ENCODE data around the gene S100P.
A peak's percentile ranks its signal among the peaks of the same experiment; 100 is the strongest.

S100P gene

GRCh38 chr4:6697131-6697530 is 3.5 kb downstream of the S100P start:
- DNase-seq (ENCODE audit: low read depth in 2 of 2) = no peak

- DNase-seq (ENCODE audit: low read depth in 2 of 2) = no peak
These were observed 5.7 kb downstream of the S100P start for GRCh38 chr4:6699388-6699787.

DNA sequence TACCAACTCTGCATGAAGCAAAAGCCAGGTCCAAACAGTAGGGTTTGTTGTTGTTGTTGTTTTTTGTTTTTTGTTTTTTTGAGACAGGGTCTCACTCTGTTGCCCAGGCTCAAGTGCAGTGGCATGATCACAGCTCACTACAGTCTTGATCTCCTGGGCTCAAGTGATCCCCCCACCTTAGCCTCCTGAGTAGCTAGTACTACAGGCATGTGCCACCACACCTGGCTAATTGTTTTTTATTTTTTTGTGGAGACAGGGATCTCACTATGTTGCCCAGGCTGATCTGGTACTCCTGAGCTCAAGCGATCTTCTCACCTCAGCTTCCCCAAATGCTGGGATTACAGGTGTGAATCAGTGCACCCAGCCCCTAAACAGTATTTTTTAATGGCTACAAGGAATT is 6.2 kb downstream of the S100P start:
- no peak for DNase-seq (ENCODE audit: low read depth in 2 of 2)

DNA sequence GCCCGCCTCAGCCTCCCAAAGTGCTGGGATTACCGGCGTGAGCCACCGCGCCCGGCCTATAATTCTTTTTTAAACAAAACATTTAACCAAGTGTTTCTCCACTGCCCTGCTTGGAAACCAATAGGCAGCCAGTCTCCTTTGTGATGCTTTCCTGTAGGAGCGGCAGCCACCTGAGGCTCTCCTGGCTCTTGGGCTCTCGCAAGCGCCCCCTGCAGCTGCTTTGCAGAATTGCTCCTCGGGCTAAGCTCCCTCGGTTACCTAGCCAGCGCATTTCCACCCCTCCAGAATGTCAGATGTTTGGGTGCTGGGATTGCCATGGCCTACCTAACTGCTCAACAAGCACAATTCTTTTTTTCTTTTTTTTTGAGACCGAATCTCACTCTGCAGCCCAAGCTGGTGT is 7.7 kb downstream of the S100P start:
- no peak for DNase-seq (ENCODE audit: low read depth in 2 of 2)

DNA sequence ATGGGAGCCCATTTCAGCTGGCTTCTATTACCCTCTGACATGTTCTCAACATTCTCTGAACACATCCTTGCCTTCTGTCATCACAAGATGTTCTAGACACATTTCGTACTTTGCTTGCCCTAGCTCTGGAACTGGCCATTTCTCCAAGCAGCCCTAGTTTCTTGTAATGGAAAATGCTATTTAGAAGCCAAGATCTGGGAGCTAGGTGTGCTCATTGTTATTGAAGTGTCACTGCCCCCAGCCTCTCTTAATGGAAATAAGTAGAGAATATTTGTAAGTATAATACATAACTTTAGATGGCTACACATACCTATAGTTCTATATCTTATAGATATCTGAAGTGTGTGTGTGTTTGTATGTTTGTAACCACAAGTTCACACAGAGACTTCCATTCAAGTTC is 9.1 kb downstream of the S100P start:
- no peak for DNase-seq (ENCODE audit: low read depth in 2 of 2)

GRCh38 chr4:6703786-6704185 is 10.1 kb downstream of the S100P start:
- DNase-seq (ENCODE audit: low read depth in 2 of 2) = no peak

GRCh38 chr4:6705646-6706045 is 12.0 kb downstream of the S100P start:
- DNase-seq (ENCODE audit: low read depth in 2 of 2) = no peak

DNA sequence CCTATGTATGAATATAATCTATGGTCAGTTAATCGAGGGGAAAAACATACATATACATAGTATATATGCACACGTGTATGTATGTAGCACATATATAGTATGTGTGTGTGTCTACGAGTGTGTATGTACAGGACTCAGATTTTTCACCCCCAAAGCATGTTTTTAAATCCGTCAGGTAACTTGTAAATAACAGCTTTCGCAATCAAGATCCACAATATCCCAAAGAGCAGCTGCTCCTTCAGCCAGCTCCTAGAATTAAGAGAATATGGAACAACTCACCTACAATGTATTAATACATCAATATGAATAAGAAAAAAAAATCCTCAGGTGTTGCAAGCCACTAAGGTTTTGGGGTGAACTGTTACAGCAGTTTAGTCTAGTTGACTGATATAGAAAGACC is 12.5 kb downstream of the S100P start:
- DNase-seq (ENCODE audit: low read depth in 2 of 2) = no peak

DNA sequence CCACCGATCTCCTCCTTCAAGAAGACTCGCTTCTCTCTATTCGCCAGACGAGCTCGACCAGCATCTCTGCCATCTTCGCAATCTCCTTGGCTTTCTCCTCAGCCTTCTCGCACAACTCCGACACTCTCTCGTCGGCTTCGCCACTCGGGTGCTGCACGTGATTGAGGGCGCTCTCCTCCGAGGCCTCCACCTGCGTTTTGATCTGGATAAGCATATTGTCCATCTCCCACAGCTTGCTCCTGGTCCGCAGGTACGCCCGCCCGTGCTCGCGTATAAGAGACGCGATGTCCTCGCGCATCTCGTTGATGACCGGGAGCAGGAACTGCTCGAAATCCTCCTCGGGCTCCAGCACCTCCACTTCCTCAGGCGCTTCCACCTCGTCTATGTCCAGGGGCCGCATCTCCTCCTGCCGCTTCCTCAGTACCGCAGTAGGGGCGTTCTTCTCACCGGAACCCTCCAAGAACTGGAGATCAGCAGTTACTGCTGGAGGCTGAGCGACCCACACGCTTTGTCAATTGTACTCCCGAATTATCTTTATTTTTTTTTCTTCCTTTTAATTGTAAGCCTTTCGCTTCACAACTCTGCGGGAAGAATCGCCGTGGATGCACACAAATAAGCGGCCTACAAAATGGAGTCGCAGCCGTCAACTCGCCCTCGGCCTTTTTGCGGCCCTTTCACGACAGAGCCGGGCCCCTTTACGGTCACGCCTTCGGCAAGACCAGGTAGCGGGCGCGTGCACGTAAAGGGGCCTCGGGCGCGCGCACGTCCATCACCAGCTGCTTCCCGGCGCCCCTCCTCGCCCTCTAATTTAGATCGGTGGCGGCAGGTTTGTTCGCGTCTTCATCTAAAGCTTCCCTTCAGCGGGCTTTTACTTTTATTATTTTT is 15.8 kb downstream of the S100P start, which contains the start of gene MRFAP1L1:
Gene MRFAP1L1 (minus strand): TSS at position 636 of the 885 bp plus-strand sequence. CDS start 236 bp downstream, at position 400.
- peak; percentile 92 to 94 for DNase-seq (ENCODE audit: low read depth in 2 of 2)

- no peak for DNase-seq (ENCODE audit: low read depth in 2 of 2)
These were observed 16.6 kb downstream of the S100P start for GRCh38 chr4:6710282-6710681.

- no peak for DNase-seq (ENCODE audit: low read depth in 2 of 2)
These were observed 17.3 kb downstream of the S100P start for GRCh38 chr4:6710996-6711395.

DNA sequence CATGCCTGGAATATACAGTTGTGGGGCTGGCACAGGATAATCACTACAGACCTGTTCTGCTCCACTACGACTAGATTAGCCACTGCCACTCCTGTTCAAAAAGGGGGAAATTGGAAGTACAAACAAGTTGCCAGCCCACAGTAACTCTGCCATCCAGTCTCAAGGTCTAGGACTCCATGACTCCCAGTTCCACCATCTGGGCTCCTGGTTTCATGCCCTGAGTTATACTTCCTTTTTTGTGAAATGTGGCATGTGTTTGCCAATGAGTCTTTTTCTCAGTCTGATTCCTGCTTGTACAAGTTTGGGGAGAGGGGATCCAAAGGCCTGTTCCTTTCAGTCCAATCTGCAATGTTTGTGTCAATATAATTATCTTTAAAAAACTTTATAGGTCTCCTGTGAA is 21.3 kb downstream of the S100P start:
- no peak for DNase-seq (ENCODE audit: low read depth in 2 of 2)

DNA sequence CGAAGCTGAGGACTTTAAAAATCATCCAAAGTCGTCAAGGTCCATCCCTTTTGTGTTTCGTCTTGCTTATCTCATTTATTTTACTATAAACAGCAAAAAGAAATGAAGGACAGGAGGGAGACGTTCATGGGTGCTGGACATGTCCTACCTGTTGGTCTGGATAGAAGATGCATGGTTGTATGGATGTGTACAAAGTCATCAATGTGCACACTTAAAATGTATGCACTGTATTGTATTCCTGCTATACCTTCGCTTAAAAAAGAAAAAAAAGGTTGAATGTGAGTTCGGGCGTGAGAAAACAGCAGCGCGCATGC is 22.0 kb downstream of the S100P start:
- no peak for DNase-seq (ENCODE audit: low read depth in 2 of 2)

- DNase-seq (ENCODE audit: low read depth in 2 of 2) = peak; percentile 79 to 80
These were observed 22.6 kb downstream of the S100P start, which contains the start of gene BLOC1S4 for GRCh38 chr4:6716018-6716911. TSS of gene BLOC1S4 (plus strand) at chr4:6716174. CDS start at chr4:6716210, 36 bp downstream.

DNA sequence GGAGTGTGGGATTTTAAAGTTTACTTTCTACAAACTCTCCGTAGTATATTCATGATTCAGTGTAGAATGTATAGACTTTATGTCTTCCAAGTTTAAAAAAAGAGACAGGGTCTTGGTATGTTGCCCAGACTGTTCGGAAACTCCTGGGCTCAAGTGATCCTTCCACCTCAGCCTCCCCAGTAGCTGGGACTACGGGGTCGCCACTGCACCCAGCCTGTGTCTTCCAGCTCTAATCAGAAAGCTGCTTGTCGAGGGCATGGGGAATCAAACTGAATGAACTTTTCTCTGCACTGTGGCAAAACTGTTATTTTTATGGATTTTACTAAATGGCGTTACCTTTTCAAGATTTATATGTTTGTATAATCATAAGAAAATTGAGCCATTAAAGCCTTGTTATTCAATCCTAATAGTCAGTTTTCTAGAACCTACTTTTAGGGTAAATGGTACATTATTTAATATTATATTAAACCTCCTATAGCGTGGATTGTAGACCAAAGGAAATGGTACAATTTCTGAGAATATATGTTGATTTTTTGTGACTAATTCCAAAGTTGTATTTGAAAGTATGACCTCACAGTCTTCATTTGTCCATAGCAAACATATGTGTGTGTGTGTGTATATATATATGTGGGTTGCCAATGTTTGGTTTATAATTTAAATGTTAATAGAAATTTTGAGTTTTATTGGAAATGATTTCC is 23.4 kb downstream of the S100P start:
- no peak for DNase-seq (ENCODE audit: low read depth in 2 of 2)

DNA sequence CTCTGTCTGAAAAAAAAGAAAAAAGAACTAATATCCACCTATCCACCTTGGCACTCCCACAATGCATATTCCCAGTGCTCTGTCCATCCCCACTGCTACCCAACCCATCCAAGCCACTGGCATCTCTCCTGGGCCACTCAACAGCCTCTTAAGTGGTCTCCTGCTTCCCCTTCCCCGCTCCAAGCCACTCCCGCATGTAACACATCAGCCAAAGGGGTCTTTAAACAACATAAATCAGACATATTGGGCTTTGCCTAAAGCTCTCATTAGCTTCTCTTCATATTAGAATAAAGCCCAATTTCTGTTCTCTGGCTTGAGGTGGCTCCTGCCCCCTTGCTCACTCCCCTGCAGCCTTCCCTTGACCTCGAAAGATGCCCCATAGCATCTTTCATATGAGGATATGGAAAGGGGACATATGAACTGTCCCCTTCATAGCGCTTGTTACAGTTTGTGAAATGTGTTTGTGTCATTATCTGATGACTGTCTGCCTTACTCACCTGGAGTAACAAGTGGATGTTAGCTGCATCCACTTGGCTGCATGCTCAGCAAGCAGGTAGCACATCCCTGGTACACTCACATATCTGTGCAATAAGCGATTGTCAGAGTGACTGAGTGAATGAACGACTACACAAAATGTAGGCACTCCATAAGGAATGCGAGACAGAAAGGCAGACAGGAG is 25.4 kb downstream of the S100P start:
- DNase-seq (ENCODE audit: low read depth in 2 of 2) = no peak

- no peak for DNase-seq (ENCODE audit: low read depth in 2 of 2)
These were observed 26.0 kb downstream of the S100P start for GRCh38 chr4:6719611-6720179.

DNA sequence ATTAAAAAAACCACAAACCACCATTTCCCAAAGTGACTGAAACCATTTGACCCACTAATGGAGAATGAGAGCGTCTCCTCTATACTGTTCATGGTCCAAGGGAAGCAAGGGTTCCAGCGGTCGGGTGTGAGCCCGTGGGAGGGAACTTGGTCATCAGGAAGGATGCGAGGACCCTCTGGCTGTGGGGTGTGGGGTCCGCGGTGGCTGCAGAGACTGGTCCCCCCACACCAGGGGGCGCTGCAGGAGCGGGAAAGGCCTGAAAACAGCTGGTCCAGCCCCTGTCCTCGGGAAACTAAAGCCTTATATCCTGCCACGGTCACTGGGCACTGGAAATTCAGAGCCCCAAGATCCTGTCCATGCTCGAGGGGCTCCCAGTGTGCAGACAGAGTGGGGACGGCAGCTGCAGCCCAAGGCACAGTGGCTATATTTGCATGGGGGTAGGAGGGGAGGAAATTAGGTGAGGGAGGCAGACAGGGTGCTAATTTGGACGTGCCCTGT is 26.6 kb downstream of the S100P start:
- DNase-seq (ENCODE audit: low read depth in 2 of 2) = peak; percentile 77 to 87

GRCh38 chr4:6721121-6721520 is 27.4 kb downstream of the S100P start:
- no peak for DNase-seq (ENCODE audit: low read depth in 2 of 2)

GRCh38 chr4:6722891-6723290 is 29.2 kb downstream of the S100P start:
- DNase-seq (ENCODE audit: low read depth in 2 of 2) = no peak

GRCh38 chr4:6723851-6724250 is 30.2 kb downstream of the S100P start:
- DNase-seq (ENCODE audit: low read depth in 2 of 2) = no peak

All from stimulated activated CD4-positive, alpha-beta T cell treated with anti-CD3 and anti-CD28 coated beads, Interleukin-1b, Interleukin-23, amount 100 ng/mL, for 4 hours (primary cell).